Fibroblast of lung (primary cell): ENCODE measurements around the gene CWC27. TPM values are rescaled to one million over a fixed set of nuclear protein-coding genes. Genes with fewer than 3 reads are reported as not detected.

Source experiments
- DNase-seq, 2 donors: peaks; one replicate each; pipeline versions ENCODE4 v3.0.0 to v3.0.0-alpha.2; 2010; ENCODE audit warnings: low read depth in 2 of 2
- H2AFZ ChIP-seq: 2 replicates; pipeline ENCODE4 v1.5.1; 2012; ENCODE audit warnings: low read length, control low read depth, inconsistent platforms
- H3K27ac ChIP-seq: 2 replicates; pipeline ENCODE4 v1.5.1; 2011; ENCODE audit warnings: low read length, control low read depth; ENCODE audit not compliant: insufficient read depth
- H3K27me3 ChIP-seq: 2 replicates; pipeline ENCODE4 v1.5.1; 2011; ENCODE audit warnings: mild to moderate bottlenecking, low read length; ENCODE audit not compliant: control insufficient read depth, insufficient read depth
- H3K36me3 ChIP-seq: 2 replicates; pipeline ENCODE4 v1.5.1; 2011; ENCODE audit warnings: low read length; ENCODE audit not compliant: control insufficient read depth, insufficient read depth
- H3K4me1 ChIP-seq: 2 replicates; pipeline ENCODE4 v1.5.1; 2011; ENCODE audit warnings: low read length; ENCODE audit not compliant: control insufficient read depth, insufficient read depth; ENCODE audit errors: extremely low read depth
- H3K4me2 ChIP-seq: 2 replicates; pipeline ENCODE4 v1.5.1; 2011; ENCODE audit warnings: low read length, control low read depth; ENCODE audit not compliant: insufficient read depth; ENCODE audit errors: extremely low read depth
- H3K4me3 ChIP-seq, 4 experiments: fragments of 200-600 bp in 1 of 4; sonication (generic) in 1 of 4; replicated peaks in 1 of 4; 2 replicates each; pipeline ENCODE4 v1.5.1; 2011 to 2016; ENCODE audit warnings: low read length in 4 of 4, low read depth in 3 of 4, mild to moderate bottlenecking in 3 of 4, control low read depth in 2 of 4, inconsistent platforms in 1 of 4, mixed read lengths in 1 of 4; ENCODE audit not compliant: insufficient read depth in 1 of 4; ENCODE audit errors: control extremely low read depth in 1 of 4
- H3K79me2 ChIP-seq: 2 replicates; pipeline ENCODE4 v1.5.1; 2012; ENCODE audit warnings: mild to moderate bottlenecking, low read length, inconsistent platforms; ENCODE audit not compliant: control insufficient read depth, insufficient read depth
- H3K9ac ChIP-seq: 2 replicates; pipeline ENCODE4 v1.5.1; 2011; ENCODE audit warnings: mild to moderate bottlenecking, low read length, control low read depth; ENCODE audit not compliant: insufficient read depth
- H3K9me3 ChIP-seq: 2 replicates; pipeline ENCODE4 v1.5.1; 2012; ENCODE audit warnings: low read depth, low read length; ENCODE audit not compliant: control insufficient read depth, insufficient read depth
- H4K20me1 ChIP-seq: 2 replicates; pipeline ENCODE4 v1.5.1; 2011; ENCODE audit warnings: low read length; ENCODE audit not compliant: control insufficient read depth, insufficient read depth; ENCODE audit errors: extremely low read depth
- EZH2 ChIP-seq: IDR thresholded peaks from 2 replicates; pipeline ENCODE4 v1.5.1; 2012; ENCODE audit warnings: low read length, control low read depth, mild to moderate bottlenecking; ENCODE audit errors: missing control alignments
- polyA plus RNA-seq, 2 donors: library from polyadenylated mRNA; depleted of rRNA in 1 of 2; stranded (reverse) in 1 of 2; unstranded in 1 of 2; fragments of >200 nt; gene quantifications; 2 replicates each; pipeline ENCODE4 v1.2.1, GENCODE V29; 2011 to 2012; ENCODE audit warnings: missing spikeins in 1 of 2
- total RNA-seq: library from RNA; depleted of rRNA; stranded (reverse); fragments of >200 nt; gene quantifications from 2 replicates; pipeline ENCODE4 v1.2.1, GENCODE V29; 2014
- TF ChIP-seq, protein P1 (sequence below), 2 donors: IDR thresholded peaks in 1 of 2; conservative IDR thresholded peaks in 1 of 2; 1 replicate in 1 of 2; 2 replicates in 1 of 2; pipeline ENCODE4 v1.5.1; 2011 to 2012; ENCODE audit warnings: low read length in 2 of 2, control low read depth in 1 of 2, inconsistent platforms in 1 of 2, low read depth in 1 of 2, mild to moderate bottlenecking in 1 of 2

CWC27 gene
- total and polyA plus RNA-seq, 2 donors (not counting 1 experiment from before 2014, with no cell fraction given), result 17.3 to 37.5 TPM

DNA sequence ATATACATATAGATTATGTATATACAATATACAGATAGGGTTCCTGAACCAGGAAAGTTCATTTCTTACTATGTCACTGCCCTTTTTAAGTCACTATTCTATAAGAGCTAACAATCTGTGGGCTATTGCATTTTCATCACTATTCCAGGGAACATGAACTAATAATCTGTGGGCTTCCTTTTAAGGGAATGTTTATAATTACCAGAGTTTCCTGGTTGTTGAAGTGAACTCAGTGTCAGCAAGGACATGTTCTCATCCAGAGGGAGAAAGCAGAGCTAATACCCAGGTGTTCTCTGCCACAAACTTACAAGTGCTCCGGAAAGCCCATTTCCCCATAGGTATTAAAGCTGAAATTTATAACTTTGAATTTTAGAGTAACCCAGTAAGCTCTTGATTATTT, 69.6 kb downstream of the CWC27 start:
- Histone ChIP-seq H3K36me3 (no peaks in the 10 kb centered on the region), H3K27ac (no peak overlapping the region), H3K4me3 (no peak overlapping the region), H3K4me2 (no peak overlapping the region), H3K9me3 (no peaks in the 10 kb centered on the region), H3K9ac (no peak overlapping the region), H3K27me3 (no peaks in the 10 kb centered on the region), H3K79me2 (no peaks in the 10 kb centered on the region), H3K4me1 (peaks cover 3% of the 10 kb centered on the region), H4K20me1 (no peaks in the 10 kb centered on the region), H2AFZ (no peak overlapping the region)
- TF ChIP-seq, protein P1, sequence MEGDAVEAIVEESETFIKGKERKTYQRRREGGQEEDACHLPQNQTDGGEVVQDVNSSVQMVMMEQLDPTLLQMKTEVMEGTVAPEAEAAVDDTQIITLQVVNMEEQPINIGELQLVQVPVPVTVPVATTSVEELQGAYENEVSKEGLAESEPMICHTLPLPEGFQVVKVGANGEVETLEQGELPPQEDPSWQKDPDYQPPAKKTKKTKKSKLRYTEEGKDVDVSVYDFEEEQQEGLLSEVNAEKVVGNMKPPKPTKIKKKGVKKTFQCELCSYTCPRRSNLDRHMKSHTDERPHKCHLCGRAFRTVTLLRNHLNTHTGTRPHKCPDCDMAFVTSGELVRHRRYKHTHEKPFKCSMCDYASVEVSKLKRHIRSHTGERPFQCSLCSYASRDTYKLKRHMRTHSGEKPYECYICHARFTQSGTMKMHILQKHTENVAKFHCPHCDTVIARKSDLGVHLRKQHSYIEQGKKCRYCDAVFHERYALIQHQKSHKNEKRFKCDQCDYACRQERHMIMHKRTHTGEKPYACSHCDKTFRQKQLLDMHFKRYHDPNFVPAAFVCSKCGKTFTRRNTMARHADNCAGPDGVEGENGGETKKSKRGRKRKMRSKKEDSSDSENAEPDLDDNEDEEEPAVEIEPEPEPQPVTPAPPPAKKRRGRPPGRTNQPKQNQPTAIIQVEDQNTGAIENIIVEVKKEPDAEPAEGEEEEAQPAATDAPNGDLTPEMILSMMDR (conservative IDR thresholded peaks at IDR 0.05 in 1 of 2, IDR thresholded peaks at IDR 0.05 in 1 of 2; ENCODE audit: low read depth in 1 of 2, low read length in 2 of 2), result no peak
- TF ChIP-seq EZH2, result no peak
- DNase-seq, result peak; percentile 39 to 77

DNA sequence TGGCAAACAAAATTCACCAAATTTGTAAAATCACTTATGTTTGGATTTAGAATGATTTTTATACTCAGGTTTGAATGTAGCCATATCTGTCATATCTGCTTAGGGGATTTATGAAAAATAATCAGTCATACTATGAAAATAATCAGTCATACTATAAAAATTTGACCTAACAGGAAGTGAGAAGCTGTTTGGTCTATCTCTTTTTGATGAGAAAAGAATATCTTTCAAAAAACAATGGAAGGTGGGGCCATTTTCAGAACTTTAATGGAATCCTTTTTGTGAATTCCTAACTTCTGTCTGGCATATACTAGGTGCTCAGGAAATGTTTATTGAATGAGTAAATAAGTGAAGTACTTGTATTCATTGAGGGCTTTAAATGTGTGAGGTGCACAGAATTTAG, 70.1 kb downstream of the CWC27 start:
- Histone ChIP-seq H3K27ac (no peak overlapping the region), H3K4me2 (no peak overlapping the region), H3K4me1 (peaks cover 3% of the 10 kb centered on the region), H3K9me3 (no peaks in the 10 kb centered on the region), H2AFZ (no peak overlapping the region), H4K20me1 (no peaks in the 10 kb centered on the region), H3K9ac (no peak overlapping the region), H3K36me3 (no peaks in the 10 kb centered on the region), H3K79me2 (no peaks in the 10 kb centered on the region), H3K27me3 (no peaks in the 10 kb centered on the region), H3K4me3 (no peak overlapping the region)
- peak in 1 of 2 donors; percentile 23 for DNase-seq
- TF ChIP-seq, protein P1 (conservative IDR thresholded peaks at IDR 0.05 in 1 of 2, IDR thresholded peaks at IDR 0.05 in 1 of 2; ENCODE audit: low read depth in 1 of 2, low read length in 2 of 2), result no peak
- TF ChIP-seq EZH2, result no peak

DNA sequence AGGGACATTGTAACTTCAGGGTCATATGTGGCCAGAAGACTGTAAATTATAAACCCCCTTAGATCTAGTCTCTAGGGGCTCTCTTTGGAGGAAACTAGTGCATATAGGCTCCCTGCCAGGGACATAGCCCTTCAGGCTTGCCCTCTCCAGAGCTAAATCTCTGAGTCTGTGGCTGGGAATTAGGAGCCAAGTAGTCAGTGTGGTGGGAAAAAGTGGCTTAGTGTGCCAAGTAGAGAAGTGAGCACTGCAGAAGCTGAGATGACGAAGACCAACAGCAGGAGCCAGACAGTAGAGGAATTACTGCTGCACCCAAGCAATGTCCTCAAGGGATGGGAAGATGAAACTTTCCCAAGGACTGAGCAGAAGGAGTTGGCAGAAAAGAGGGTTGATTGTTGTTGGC, 71.2 kb downstream of the CWC27 start:
- H3K27me3 ChIP-seq, result no peaks in the 10 kb centered on the region
- H3K79me2 ChIP-seq, result no peaks in the 10 kb centered on the region
- no peak overlapping the region for H2AFZ ChIP-seq
- H4K20me1 ChIP-seq, result no peaks in the 10 kb centered on the region
- H3K36me3 ChIP-seq, result no peaks in the 10 kb centered on the region
- TF ChIP-seq, protein P1 (conservative IDR thresholded peaks at IDR 0.05 in 1 of 2, IDR thresholded peaks at IDR 0.05 in 1 of 2; ENCODE audit: low read depth in 1 of 2, low read length in 2 of 2), result no peak
- no peak for TF ChIP-seq EZH2
- peak in 1 of 2 donors; percentile 21 for DNase-seq
- H3K9ac ChIP-seq, result no peak overlapping the region
- H3K9me3 ChIP-seq, result no peaks in the 10 kb centered on the region
- no peak overlapping the region for H3K27ac ChIP-seq
- H3K4me1 ChIP-seq, result peaks cover 3% of the 10 kb centered on the region
- H3K4me3 ChIP-seq, result no peak overlapping the region
- H3K4me2 ChIP-seq, result no peak overlapping the region
